HG03521 (cell line): Measurements from ENCODE around the gene EYS.
"Not testable (repeated sequence)": the region's sequence is repeated elsewhere in the genome, so short reads cannot be mapped to it uniquely, and the experiment has no call there.

Experiments used
- ATAC-seq: cut with Tn5 transposase; IDR thresholded peaks from one replicate; pipeline ENCODE4 v1.9.1; 2021; ENCODE audit warnings: mild to moderate bottlenecking, moderate library complexity; ENCODE audit not compliant: unreplicated experiment

EYS gene

DNA sequence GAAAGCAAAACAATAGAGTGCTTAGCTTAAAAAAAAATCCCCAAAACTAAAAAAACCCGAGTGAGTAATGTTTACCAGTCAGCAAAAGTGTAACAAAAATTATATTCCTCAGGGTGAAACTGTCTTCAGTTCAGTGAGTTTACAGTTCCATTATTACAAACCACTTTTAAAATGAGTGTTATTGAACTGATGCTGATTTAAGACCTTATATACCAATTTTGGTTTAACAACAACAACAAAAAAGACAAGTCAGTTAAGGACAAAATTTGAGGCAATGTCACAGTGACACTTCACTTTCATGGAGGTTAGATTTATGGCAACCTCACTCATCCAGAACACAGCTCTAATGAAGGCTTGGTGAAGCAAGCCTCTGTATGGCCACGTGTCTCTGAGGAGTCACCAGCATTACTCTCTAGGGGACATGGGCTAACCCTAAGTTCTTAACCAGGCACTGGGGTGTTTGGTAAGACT is 1440.6 kb downstream of the EYS start:
- peak; percentile 58 for ATAC-seq

GRCh38 chr6:64263778-64264177 is 1443.2 kb downstream of the EYS start:
- ATAC-seq: no peak

DNA sequence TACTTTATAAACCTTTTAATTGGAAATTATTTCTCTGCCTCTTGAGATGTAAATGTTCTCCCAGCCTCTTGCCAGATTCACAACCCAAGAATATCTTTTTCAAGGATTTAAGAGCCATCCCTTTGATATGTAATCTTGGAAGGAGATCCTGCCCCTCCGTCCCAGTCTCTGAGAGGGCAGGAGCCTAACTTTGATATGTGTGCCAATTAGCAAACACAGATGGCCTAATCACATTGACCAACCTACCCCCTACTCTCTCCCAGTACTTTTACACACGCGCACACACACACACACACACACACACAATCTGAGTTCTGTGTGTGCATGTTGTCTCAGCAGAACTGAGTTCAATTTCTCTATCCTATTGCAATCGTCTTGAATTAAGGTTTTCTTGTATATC is 1447.7 kb downstream of the EYS start:
- ATAC-seq: no peak

- no peak for ATAC-seq
Observed at GRCh38 chr6:64258752-64259151, 1448.3 kb downstream of the EYS start.

- no peak for ATAC-seq
Observed at GRCh38 chr6:64258302-64258701, 1448.7 kb downstream of the EYS start.

DNA sequence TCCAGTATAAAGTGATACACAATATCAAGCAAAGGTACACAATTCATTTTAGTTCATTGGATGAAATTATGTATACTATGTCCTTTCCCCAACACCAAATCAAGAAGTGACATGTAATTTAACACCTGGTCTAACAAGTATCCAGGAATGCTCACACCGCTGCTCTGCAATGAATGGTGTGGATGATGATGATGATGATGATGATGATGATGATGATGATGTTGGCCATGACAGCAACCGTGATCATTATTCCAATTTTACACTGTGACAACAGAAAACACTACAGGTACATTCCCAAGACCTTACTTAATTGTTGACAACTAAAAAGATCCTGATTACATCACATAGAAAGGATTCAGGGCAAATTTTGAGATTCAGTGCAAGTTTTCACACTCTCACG is 1449.4 kb downstream of the EYS start:
- no peak for ATAC-seq

DNA sequence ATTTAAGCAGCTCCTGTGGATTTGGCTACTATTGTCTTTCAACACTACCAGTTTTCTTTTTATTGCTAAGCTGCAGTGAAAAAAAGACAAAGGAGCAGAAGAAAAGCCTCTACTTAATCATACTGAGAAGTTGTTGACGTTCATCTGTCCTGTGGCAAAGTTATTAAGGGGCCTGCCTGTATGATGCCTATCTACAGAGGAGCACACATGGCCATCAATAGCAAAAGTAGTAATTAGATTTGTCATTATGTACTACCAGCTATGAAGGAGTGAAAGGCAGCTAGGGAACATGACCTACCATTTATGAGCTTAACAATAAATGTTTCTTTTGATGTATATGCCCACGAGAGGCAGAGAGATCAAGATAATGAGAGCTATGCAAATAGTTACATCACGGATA is 1450.5 kb downstream of the EYS start:
- no peak for ATAC-seq

- ATAC-seq: no peak
Observed at GRCh38 chr6:64255000-64255399, 1452.0 kb downstream of the EYS start.

DNA sequence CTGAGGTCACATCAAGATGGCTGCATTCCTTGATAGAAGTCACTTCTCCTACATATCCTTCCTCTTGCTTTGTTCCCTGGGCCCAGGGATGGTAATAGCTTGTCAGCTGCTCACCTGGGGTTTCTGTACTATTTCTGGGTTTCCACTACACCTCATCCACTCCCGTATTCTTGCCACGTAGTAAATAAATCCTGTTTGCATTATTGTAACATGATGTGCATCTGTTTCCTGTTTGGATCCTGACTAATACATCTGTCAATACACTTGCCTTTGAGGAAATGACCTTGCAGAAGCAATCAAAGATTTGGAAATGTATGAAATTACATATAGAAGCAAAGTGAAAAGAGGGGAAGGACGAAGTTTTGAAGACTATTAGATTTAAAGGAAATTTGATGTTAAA is 1452.5 kb downstream of the EYS start:
- no peak for ATAC-seq

- ATAC-seq: no peak
Observed at GRCh38 chr6:64252256-64252655, 1454.8 kb downstream of the EYS start.

GRCh38 chr6:64250126-64250525 is 1456.9 kb downstream of the EYS start:
- ATAC-seq: no peak

DNA sequence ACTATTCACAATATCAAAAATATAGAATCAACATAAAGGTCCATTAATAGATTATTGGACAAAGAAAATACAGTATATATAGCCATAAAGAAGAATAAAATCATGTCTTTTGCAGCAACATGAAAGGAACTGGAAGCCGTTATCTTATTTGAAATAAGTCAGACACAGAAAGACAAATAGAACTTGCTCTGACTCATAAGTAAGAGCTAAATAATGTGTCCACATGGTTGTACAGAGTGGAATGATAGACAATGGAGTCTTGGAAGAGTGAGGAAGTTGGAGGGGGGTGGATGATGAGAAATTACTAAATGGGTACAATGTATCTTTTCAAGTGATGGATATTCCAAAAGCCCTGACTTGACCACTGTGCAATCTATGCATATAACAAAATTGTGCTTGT is 1457.9 kb downstream of the EYS start:
- no peak for ATAC-seq

- ATAC-seq: no peak
Observed at GRCh38 chr6:64243618-64244017, 1463.4 kb downstream of the EYS start.

- not testable (repeated sequence) for ATAC-seq
Observed at GRCh38 chr6:64238908-64239307, 1468.1 kb downstream of the EYS start.

DNA sequence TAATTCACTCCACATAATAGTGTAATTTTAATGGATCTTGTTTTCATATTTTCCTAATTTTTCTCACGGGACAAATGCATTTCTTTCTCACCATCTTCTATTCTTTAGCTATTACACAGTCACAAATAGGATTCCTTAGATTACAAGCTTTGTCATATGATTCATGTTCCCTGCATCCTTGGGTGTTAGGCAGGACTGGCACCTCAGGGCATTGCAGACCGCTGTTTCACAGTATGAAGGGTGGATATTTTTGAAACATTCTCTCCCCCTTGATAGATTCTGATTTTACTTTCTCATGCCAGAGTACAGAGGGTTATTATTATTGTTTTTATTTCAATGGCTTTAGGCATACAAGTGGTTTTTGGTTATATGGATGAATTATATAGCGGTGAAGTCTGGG is 1469.0 kb downstream of the EYS start:
- no peak for ATAC-seq

- ATAC-seq: no peak
Observed at GRCh38 chr6:64233746-64234145, 1473.3 kb downstream of the EYS start.

DNA sequence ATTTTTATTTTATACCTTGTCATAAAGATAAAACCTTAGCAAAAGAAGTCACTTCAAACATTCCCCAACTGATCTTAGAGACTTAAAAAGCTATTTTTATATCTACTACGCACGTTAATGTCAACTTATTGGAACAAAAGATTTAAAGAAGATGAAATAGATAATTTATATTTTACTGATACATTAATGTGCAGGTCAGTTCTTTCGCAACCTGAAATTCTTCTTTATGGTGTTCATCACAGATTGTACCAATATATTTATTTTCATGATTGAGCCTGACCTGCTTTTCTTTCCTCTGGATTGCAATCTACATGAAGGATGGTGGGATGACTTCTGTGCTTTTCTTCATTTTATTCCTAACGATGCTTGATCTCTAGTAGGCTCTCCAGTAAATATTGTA is 1475.1 kb downstream of the EYS start:
- no peak for ATAC-seq

GRCh38 chr6:64230530-64230929 is 1476.5 kb downstream of the EYS start:
- ATAC-seq: no peak

DNA sequence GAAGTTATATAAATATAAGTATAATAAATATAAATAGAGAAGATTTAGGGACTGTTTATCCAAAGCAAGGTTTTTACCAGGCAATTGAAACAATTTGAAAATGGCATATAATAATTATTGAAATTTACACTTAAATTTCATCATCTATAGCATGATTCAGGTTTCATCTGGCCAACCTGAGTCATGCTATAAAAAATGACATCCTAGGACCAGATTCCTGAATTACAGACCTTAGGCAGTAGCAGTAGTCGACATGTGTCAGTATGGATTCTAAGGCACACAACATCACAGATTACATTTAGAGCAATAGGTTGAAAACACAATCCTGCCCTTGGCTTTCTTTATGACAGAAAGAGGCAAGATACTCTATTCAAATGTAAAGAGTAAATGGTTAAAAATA is 1479.2 kb downstream of the EYS start:
- ATAC-seq: no peak

- ATAC-seq: no peak
Observed at GRCh38 chr6:64225503-64225902, 1481.5 kb downstream of the EYS start.

DNA sequence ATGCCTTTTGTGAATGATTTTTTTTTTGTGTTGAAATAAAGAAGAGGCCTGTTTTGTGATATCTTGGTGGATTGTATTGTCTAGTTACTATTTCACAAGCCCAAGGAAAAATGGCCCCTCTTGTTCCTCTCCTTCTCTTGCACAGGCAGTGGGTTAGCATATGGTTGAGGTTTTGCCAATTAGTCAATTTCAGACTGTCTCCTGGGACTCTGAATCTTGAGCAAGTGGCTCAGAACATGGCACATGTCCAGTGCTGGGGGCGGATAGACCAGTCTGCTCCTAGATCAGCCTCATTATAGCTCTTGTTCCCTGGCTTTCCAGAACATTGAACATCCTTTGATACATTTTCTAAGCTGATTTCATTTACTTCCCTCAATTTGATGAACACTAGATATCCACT is 1482.2 kb downstream of the EYS start:
- no peak for ATAC-seq

GRCh38 chr6:64221776-64222175 is 1485.2 kb downstream of the EYS start:
- ATAC-seq: no peak

DNA sequence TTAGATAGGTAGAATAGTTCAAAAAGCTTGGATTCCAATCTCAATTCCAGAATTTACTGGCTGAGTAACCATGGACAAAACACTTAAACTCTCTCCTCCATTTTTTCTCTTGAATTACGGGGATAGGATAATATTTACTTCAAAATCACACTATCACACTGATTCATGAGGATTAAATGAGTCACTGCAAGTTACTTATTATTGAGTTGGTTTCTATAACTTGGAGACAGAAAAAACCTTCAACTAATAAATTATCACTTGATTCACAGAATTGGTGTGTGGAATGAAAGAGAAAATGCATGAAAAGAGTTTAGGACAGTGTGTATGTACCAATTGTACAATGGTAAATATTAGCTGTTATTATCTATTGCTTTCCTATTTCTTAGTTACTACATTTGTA is 1486.2 kb downstream of the EYS start:
- no peak for ATAC-seq
